Measurements from ENCODE around the gene GYS2.

Gene GYS2

DNA sequence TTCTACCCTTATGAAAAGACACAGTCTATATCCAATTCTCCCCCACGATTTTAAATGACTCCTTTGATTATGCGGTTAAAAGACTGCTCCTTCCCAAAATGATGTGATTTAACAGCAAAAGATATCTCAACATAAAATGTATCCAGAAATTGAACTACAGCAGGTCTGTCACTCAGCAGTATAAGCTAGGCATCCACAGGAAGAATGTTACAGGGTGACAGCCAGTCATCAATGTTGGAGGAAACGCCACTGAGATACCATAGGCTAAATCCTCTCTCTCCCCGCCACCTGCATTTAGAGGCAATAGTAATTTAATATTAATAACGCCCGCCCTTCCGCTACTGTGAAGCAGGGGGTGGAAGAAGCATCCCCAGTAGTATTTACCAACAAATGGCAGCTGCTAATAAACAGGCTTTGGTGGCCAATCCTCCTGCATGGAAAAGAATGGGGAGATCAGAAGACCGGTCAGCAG is 103.8 kb downstream of the GYS2 start:
- H3K27ac Mint-ChIP-seq: no peak overlapping the region
- peaks cover 23% of the 10 kb centered on the region for H3K4me1 Mint-ChIP-seq
- DNase-seq: no peak
- H3K4me3 Mint-ChIP-seq: no peak overlapping the region
- peaks cover 8% of the 10 kb centered on the region for H3K36me3 Mint-ChIP-seq (ENCODE audit: low read depth)
- no peaks in the 10 kb centered on the region for H3K9me3 Mint-ChIP-seq
- H3K27me3 Mint-ChIP-seq (ENCODE audit: low read depth, poor library complexity): no peaks in the 10 kb centered on the region
- TF ChIP-seq, protein P1, sequence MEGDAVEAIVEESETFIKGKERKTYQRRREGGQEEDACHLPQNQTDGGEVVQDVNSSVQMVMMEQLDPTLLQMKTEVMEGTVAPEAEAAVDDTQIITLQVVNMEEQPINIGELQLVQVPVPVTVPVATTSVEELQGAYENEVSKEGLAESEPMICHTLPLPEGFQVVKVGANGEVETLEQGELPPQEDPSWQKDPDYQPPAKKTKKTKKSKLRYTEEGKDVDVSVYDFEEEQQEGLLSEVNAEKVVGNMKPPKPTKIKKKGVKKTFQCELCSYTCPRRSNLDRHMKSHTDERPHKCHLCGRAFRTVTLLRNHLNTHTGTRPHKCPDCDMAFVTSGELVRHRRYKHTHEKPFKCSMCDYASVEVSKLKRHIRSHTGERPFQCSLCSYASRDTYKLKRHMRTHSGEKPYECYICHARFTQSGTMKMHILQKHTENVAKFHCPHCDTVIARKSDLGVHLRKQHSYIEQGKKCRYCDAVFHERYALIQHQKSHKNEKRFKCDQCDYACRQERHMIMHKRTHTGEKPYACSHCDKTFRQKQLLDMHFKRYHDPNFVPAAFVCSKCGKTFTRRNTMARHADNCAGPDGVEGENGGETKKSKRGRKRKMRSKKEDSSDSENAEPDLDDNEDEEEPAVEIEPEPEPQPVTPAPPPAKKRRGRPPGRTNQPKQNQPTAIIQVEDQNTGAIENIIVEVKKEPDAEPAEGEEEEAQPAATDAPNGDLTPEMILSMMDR (IDR thresholded peaks at IDR 0.05): no peak

DNA sequence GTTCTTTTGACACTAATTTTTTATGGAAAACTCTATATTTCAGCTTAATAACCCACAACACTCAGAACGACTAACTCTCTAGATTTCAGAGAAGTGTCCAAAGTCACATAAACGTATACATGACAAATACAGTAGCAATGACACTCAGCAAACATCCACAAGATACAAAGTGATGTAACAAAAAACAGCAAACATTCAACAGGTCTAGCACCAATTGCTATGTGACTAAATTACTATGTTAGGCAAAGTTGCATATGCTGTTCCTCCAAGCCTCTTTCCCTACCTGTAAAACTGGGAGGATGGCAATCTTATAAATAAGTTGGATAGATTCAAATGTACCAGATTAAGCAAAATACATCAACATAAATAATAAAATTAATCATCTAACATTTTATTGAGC is 104.9 kb downstream of the GYS2 start:
- H3K4me1 Mint-ChIP-seq: peaks cover 23% of the 10 kb centered on the region
- no peaks in the 10 kb centered on the region for H3K27me3 Mint-ChIP-seq (ENCODE audit: low read depth, poor library complexity)
- no peak overlapping the region for H3K27ac Mint-ChIP-seq
- no peak for DNase-seq
- peaks cover 11% of the 10 kb centered on the region for H3K36me3 Mint-ChIP-seq (ENCODE audit: low read depth)
- no peak overlapping the region for H3K4me3 Mint-ChIP-seq
- H3K9me3 Mint-ChIP-seq: no peaks in the 10 kb centered on the region
- TF ChIP-seq, protein P1 (IDR thresholded peaks at IDR 0.05): no peak
